Esophagus squamous epithelium (tissue), 5 donors: ENCODE data around the gene SLC2A4RG. TPM values are rescaled to one million over a fixed set of nuclear protein-coding genes. Genes with fewer than 3 reads are reported as not detected.

Source experiments
- DNase-seq: peaks from one replicate; lab custom pipeline; 2025; lab: John Stamatoyannopoulos, UW
- H3K27ac ChIP-seq, 4 donors: fragments of 200-600 bp; sonication (generic); one replicate each; pipeline ENCODE4 v1.5.1; 2016 to 2019; ENCODE audit warnings: mild to moderate bottlenecking in 1 of 4
- H3K27me3 ChIP-seq, 4 donors: fragments of 200-600 bp; sonication (generic); 1 replicate in 3 of 4; 2 replicates in 1 of 4; pipeline versions ENCODE4 v1.5.1 to v1.6.0; 2017 to 2021; ENCODE audit warnings: antibody characterized with exemption in 1 of 4
- H3K36me3 ChIP-seq, 3 donors: fragments of 200-600 bp; sonication (generic); one replicate each; pipeline ENCODE4 v1.5.1; 2016 to 2019
- H3K4me1 ChIP-seq, 3 donors: fragments of 200-600 bp; sonication (generic); one replicate each; pipeline ENCODE4 v1.5.1; 2017 to 2019
- H3K4me3 ChIP-seq, 4 donors: fragments of 200-600 bp; sonication (generic); 1 replicate in 3 of 4; 2 replicates in 1 of 4; pipeline ENCODE4 v1.5.1; 2016 to 2019; ENCODE audit warnings: mild to moderate bottlenecking in 2 of 4, moderate library complexity in 1 of 4
- H3K9me3 ChIP-seq, 3 donors: fragments of 200-600 bp; sonication (generic); one replicate each; pipeline ENCODE4 v1.5.1; 2016 to 2019
- POLR2A ChIP-seq, 4 donors: fragments of 450-650 bp; IDR thresholded peaks; one replicate each; pipeline ENCODE4 v1.6.1; 2017; ENCODE audit warnings: antibody characterized with exemption in 4 of 4, mild to moderate bottlenecking in 4 of 4, moderate library complexity in 3 of 4
- WGBS, 2 donors: methylation state at CpG; one replicate each; pipeline ENCODE4 v1.1.5; 2018; 5-methylcytosine and 5-hydroxymethylcytosine counted together
- intact Hi-C: fragments of 100-400 bp; cut with DNase I; formaldehyde crosslinking; loops from one replicate; pipeline ENCODE4 v1.15.0; 2022
- total RNA-seq, 4 donors: library from RNA; depleted of rRNA; stranded (reverse); fragments of >200 nt; gene quantifications; one replicate each; pipeline ENCODE4 v1.1.0, GENCODE V29; 2016
- TF ChIP-seq, protein P1 (sequence below), 6 experiments: fragments of 450-650 bp in 4 of 6; fragments of 200-600 bp in 2 of 6; sonication (generic) in 2 of 6; IDR thresholded peaks; one replicate each; pipeline ENCODE4 v1.5.1; 2016 to 2019; ENCODE audit warnings: antibody characterized with exemption in 6 of 6, mild to moderate bottlenecking in 4 of 6, moderate library complexity in 4 of 6
- donor health status: DM: yes; HTN: yes; CAD: no.

The SLC2A4RG gene
- total RNA-seq, 4 donors from 2014 or later = 37.0 to 55.5 (median 50.2) TPM

GRCh38 chr20:63755933-63756647, 16.5 kb downstream of the SLC2A4RG start:
- intact Hi-C loops = no loop called here
- no peaks in the 10 kb centered on the region for H3K9me3 ChIP-seq
- H3K4me3 ChIP-seq = no peak overlapping the region
- no peaks in the 10 kb centered on the region for H3K4me1 ChIP-seq
- no peak for DNase-seq
- no peaks in the 10 kb centered on the region for H3K27me3 ChIP-seq
- TF ChIP-seq, protein P1, sequence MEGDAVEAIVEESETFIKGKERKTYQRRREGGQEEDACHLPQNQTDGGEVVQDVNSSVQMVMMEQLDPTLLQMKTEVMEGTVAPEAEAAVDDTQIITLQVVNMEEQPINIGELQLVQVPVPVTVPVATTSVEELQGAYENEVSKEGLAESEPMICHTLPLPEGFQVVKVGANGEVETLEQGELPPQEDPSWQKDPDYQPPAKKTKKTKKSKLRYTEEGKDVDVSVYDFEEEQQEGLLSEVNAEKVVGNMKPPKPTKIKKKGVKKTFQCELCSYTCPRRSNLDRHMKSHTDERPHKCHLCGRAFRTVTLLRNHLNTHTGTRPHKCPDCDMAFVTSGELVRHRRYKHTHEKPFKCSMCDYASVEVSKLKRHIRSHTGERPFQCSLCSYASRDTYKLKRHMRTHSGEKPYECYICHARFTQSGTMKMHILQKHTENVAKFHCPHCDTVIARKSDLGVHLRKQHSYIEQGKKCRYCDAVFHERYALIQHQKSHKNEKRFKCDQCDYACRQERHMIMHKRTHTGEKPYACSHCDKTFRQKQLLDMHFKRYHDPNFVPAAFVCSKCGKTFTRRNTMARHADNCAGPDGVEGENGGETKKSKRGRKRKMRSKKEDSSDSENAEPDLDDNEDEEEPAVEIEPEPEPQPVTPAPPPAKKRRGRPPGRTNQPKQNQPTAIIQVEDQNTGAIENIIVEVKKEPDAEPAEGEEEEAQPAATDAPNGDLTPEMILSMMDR (IDR thresholded peaks at IDR 0.05) = no peak
- TF ChIP-seq POLR2A (IDR thresholded peaks at IDR 0.05) = no peak
- H3K36me3 ChIP-seq = no peaks in the 10 kb centered on the region
- no peak overlapping the region for H3K27ac ChIP-seq
- WGBS, 2 donors = 70 to 78% methylated on average over 14 to 17 of the region's 18 CpGs

DNA sequence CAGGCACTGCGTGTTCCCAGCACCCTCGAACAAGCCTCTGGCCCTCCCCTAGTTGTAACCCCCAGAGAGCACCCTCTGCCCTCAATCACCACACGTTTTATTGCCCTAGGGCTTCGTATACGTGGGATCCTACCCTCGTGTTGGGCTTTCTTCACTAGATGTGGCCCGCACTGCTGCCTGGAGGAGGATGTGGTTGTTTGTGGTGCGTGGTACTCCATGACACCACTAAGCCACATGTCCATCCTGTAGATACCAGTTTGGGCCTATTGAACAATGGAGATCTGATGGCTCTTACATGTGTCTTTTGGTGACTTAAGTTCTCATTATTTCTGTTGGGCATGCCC, 17.0 kb downstream of the SLC2A4RG start:
- TF ChIP-seq POLR2A (IDR thresholded peaks at IDR 0.05) = no peak
- TF ChIP-seq, protein P1 (IDR thresholded peaks at IDR 0.05) = no peak
- intact Hi-C loops = no loop called here
- no peak for DNase-seq
- no peak overlapping the region for H3K27ac ChIP-seq
- no peak overlapping the region for H3K4me3 ChIP-seq
- H3K36me3 ChIP-seq = no peaks in the 10 kb centered on the region
- H3K27me3 ChIP-seq = no peaks in the 10 kb centered on the region
- no peaks in the 10 kb centered on the region for H3K9me3 ChIP-seq
- 37 to 56% methylated on average over 8 of the region's 8 CpGs for WGBS, 2 donors
- H3K4me1 ChIP-seq = no peaks in the 10 kb centered on the region

DNA sequence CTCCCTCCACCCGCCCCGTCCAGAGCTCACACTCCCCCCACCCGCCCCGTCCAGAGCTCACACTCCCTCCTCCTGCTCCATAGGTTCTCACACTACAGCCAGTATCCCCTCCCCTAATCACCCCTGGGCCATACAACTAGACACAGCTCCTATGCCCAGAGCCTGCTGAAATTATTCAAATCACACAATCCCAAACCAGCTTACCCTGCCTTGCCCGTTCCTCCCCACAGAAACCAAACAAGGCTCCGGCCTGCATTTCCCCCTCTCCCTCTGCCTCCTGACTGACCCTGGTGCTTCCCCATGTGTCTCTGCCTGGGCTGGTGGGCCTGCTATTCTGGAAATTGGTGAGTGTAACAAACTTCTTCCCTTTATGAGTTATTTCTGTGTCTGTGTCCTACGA, 18.6 kb downstream of the SLC2A4RG start:
- Histone ChIP-seq H3K27ac (no peak overlapping the region), H3K9me3 (no peaks in the 10 kb centered on the region), H3K4me3 (no peak overlapping the region), H3K27me3 (no peaks in the 10 kb centered on the region), H3K36me3 (no peaks in the 10 kb centered on the region), H3K4me1 (no peaks in the 10 kb centered on the region)
- WGBS, 2 donors = 93 to 97% methylated on average over 3 of the region's 7 CpGs
- TF ChIP-seq, protein P1 (IDR thresholded peaks at IDR 0.05) = no peak
- no peak for TF ChIP-seq POLR2A (IDR thresholded peaks at IDR 0.05)
- no peak for DNase-seq
- intact Hi-C loops = no loop called here

DNA sequence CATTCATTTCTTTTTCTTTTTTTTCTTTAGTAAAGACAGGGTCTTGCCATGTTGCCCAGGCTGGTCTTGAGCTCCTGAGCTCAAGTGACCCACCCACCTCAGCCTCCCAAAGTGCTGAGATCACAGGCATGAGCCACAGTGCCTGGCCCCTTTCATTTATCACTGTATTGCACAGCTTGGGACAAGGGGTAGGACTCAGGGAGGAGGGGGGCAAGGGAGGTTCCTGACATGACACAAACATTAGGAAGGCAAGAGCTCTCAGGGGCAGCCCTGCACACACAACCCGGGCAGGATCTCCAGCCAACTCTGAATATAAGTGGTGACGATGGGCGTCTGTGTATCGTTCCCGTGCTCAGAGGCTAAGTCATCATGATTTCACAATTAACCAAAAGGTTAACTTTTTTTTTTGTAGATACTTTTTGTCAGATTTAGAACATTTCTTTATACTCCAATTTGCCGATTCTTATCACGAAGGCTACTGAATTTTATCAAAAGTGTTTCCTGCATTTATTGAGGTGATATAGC, 19.9 kb downstream of the SLC2A4RG start:
- no peak for TF ChIP-seq POLR2A (IDR thresholded peaks at IDR 0.05)
- TF ChIP-seq, protein P1 (IDR thresholded peaks at IDR 0.05) = no peak
- intact Hi-C loops = no loop called here
- WGBS, 2 donors = 77 to 85% methylated on average over 7 of the region's 7 CpGs
- Histone ChIP-seq H3K27me3 (no peaks in the 10 kb centered on the region), H3K9me3 (no peaks in the 10 kb centered on the region), H3K36me3 (no peaks in the 10 kb centered on the region), H3K4me1 (no peaks in the 10 kb centered on the region), H3K4me3 (no peak overlapping the region), H3K27ac (no peak overlapping the region)
- DNase-seq = no peak

DNA sequence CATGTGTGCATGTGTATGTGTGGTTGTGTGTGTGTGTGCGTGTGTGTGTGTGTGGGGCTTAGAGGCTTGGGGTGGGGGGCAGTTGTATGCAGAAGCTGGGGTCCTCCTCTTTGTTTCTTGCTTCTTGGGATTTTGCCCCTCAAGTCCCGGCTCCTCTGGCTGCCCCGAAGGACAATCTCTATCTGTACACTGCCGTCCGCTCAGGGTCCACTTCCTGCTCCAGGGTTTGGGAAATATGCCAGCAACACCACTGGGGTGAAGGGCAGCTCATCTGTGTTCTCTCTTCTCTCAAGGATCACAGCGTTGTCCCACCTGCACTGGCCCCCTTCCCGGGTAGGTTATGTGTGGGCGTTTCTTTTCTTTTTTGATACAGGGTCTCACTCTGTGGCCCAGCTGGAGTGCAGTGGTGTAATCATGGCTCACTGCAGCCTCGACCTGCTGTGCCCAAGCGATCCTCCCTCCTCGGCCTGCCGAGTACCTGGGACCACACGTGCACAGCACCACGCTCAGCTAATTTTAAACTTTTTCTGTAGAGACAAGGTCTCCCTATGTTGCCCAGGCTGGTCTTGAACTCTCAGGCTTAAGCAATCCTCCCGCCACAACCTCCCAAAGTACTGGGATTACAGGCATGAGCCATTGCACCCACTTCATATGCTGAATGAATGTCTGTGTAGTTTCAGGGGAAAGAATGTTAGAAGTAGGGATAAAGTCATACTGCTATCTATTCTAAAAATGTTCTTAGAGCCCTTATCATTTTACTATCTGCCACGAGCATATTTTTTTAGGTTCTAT, 25.7 kb downstream of the SLC2A4RG start:
- H3K27me3 ChIP-seq = no peaks in the 10 kb centered on the region
- 88 to 91% methylated on average over 10 to 16 of the region's 16 CpGs for WGBS, 2 donors
- no peak for DNase-seq
- no peak overlapping the region for H3K4me3 ChIP-seq
- no peaks in the 10 kb centered on the region for H3K9me3 ChIP-seq
- H3K4me1 ChIP-seq = no peaks in the 10 kb centered on the region
- intact Hi-C loops = no loop called here
- peaks cover 0 to 33% (median 9%) of the 10 kb centered on the region in 3 donors for H3K36me3 ChIP-seq
- H3K27ac ChIP-seq = no peak overlapping the region
- TF ChIP-seq, protein P1 (IDR thresholded peaks at IDR 0.05) = no peak
